GM12878 (cell line): ENCODE results near the gene PPAN. TPM values are rescaled to one million over a fixed set of nuclear protein-coding genes. Genes with fewer than 3 reads are reported as not detected.

Experiments
- ATF2 ChIP-seq: IDR thresholded peaks from 2 replicates; pipeline ENCODE4 v1.6.1; 2012; ENCODE audit warnings: low read length, inconsistent platforms
- EZH2 ChIP-seq: IDR thresholded peaks from 2 replicates; pipeline ENCODE4 v1.6.1; 2012; ENCODE audit warnings: low read depth, mild to moderate bottlenecking, control low read depth, inconsistent platforms, low read length, borderline replicate concordance; ENCODE audit not compliant: control insufficient read depth
- JUND ChIP-seq: IDR thresholded peaks from 2 replicates; pipeline ENCODE4 v1.6.1; 2012; ENCODE audit warnings: low read depth, mild to moderate bottlenecking, low read length, improper control_type of control experiment, moderate library complexity
- MEF2A ChIP-seq: IDR thresholded peaks from 2 replicates; pipeline ENCODE4 v1.6.1; 2011; ENCODE audit warnings: low read depth, mild to moderate bottlenecking, low read length, moderate library complexity; ENCODE audit not compliant: insufficient read depth
- NBN ChIP-seq: fragments of 450-650 bp; IDR thresholded peaks from 2 replicates; pipeline ENCODE4 v1.6.1; 2016
- SREBF2 ChIP-seq: IDR thresholded peaks from 2 replicates; pipeline ENCODE4 v1.6.1; 2012; ENCODE audit warnings: mild to moderate bottlenecking, low read length
- polyA plus RNA-seq, 11 experiments: library from polyadenylated mRNA; depleted of rRNA in 4 of 11; unstranded in 6 of 11; stranded (reverse) in 5 of 11; fragments of >200 nt; fragmentation: Nextera tagmentation in 4 of 11; fragmentation: Illumina TruSeq in 1 of 11; extraction: Ambion mirVana in 4 of 11; extraction: Trizol in 1 of 11; gene quantifications; 1 replicate in 1 of 11; 2 replicates in 10 of 11; pipeline versions ENCODE4 v1.2.1 to v1.2.3, GENCODE V29; 2011 to 2016; ENCODE audit warnings: inconsistent platforms in 2 of 11, missing spikeins in 2 of 11, low read depth in 1 of 11
- total RNA-seq, 4 experiments: library from RNA; depleted of rRNA in 3 of 4; stranded (reverse); fragments of >200 nt in 3 of 4; fragmentation: Illumina TruSeq in 1 of 4; extraction: Trizol in 1 of 4; gene quantifications; 2 replicates each; pipeline versions ENCODE4 v1.2.1 to v1.2.3, GENCODE V29; 2013 to 2021
- TF ChIP-seq, protein P1 (sequence below): IDR thresholded peaks from 2 replicates; pipeline ENCODE4 v1.6.1; 2012; ENCODE audit warnings: mild to moderate bottlenecking, low read depth, low read length
- TF ChIP-seq, protein P2 (sequence below): fragments of 150-350 bp; IDR thresholded peaks from 2 replicates; pipeline ENCODE4 v1.6.1; 2016; ENCODE audit warnings: low read depth, low read length

The PPAN gene
- total and polyA plus RNA-seq, 10 of the 15 experiments (the other 5 are each of a cell fraction or from before 2014, with no cell fraction given) = 2.1 to 171 (median 108) TPM

DNA sequence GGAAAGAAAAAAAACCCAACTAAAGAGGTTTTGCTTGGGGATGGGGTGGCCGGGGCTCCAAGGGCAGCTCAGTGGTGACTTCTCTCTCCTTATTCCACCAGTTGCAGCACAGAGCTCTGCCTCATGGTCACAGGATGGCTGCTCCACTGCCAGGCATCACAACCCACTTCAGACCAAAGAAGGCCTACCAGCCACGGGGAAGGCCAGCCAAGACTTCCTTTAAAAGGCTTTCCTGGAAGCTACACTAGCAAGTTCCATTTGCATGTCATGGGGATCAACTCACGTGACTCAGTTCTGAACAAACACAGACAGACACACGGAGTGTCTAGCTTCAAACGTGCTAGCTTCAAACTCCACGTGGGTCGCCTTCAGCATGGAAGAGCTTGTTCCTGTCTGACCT lies 26.7 kb downstream of the PPAN start (continued):
- TF ChIP-seq, protein P1, sequence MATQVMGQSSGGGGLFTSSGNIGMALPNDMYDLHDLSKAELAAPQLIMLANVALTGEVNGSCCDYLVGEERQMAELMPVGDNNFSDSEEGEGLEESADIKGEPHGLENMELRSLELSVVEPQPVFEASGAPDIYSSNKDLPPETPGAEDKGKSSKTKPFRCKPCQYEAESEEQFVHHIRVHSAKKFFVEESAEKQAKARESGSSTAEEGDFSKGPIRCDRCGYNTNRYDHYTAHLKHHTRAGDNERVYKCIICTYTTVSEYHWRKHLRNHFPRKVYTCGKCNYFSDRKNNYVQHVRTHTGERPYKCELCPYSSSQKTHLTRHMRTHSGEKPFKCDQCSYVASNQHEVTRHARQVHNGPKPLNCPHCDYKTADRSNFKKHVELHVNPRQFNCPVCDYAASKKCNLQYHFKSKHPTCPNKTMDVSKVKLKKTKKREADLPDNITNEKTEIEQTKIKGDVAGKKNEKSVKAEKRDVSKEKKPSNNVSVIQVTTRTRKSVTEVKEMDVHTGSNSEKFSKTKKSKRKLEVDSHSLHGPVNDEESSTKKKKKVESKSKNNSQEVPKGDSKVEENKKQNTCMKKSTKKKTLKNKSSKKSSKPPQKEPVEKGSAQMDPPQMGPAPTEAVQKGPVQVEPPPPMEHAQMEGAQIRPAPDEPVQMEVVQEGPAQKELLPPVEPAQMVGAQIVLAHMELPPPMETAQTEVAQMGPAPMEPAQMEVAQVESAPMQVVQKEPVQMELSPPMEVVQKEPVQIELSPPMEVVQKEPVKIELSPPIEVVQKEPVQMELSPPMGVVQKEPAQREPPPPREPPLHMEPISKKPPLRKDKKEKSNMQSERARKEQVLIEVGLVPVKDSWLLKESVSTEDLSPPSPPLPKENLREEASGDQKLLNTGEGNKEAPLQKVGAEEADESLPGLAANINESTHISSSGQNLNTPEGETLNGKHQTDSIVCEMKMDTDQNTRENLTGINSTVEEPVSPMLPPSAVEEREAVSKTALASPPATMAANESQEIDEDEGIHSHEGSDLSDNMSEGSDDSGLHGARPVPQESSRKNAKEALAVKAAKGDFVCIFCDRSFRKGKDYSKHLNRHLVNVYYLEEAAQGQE = no peak
- TF ChIP-seq ATF2 = no peak
- TF ChIP-seq, protein P2, sequence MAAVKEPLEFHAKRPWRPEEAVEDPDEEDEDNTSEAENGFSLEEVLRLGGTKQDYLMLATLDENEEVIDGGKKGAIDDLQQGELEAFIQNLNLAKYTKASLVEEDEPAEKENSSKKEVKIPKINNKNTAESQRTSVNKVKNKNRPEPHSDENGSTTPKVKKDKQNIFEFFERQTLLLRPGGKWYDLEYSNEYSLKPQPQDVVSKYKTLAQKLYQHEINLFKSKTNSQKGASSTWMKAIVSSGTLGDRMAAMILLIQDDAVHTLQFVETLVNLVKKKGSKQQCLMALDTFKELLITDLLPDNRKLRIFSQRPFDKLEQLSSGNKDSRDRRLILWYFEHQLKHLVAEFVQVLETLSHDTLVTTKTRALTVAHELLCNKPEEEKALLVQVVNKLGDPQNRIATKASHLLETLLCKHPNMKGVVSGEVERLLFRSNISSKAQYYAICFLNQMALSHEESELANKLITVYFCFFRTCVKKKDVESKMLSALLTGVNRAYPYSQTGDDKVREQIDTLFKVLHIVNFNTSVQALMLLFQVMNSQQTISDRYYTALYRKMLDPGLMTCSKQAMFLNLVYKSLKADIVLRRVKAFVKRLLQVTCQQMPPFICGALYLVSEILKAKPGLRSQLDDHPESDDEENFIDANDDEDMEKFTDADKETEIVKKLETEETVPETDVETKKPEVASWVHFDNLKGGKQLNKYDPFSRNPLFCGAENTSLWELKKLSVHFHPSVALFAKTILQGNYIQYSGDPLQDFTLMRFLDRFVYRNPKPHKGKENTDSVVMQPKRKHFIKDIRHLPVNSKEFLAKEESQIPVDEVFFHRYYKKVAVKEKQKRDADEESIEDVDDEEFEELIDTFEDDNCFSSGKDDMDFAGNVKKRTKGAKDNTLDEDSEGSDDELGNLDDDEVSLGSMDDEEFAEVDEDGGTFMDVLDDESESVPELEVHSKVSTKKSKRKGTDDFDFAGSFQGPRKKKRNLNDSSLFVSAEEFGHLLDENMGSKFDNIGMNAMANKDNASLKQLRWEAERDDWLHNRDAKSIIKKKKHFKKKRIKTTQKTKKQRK = no peak
- TF ChIP-seq JUND = no peak
- TF ChIP-seq NBN = no peak
- TF ChIP-seq SREBF2 = no peak
- no peak for TF ChIP-seq MEF2A
- no peak for TF ChIP-seq EZH2
- TF ChIP-seq, all 136 proteins: peak for 0
